Thyroid gland (tissue), 4 donors: ENCODE data around the gene ITGAV. TPM values are rescaled to one million over a fixed set of nuclear protein-coding genes. Genes with fewer than 3 reads are reported as not detected.
A peak's percentile ranks its signal among the peaks of the same experiment; 100 is the strongest.
"Not testable (repeated sequence)": the region's sequence is repeated elsewhere in the genome, so short reads cannot be mapped to it uniquely, and the experiment has no call there.

ENCODE experiments used
- DNase-seq, 2 donors: peaks; one replicate each; pipeline ENCODE4 v3.0.0-alpha.2; 2019
- H3K27ac ChIP-seq, 3 donors: fragments of 200-600 bp; sonication (generic); 1 replicate in 2 of 3; 2 replicates in 1 of 3; pipeline ENCODE4 v1.5.1; 2016 to 2019; ENCODE audit warnings: mild to moderate bottlenecking in 1 of 3, moderate library complexity in 1 of 3
- H3K27me3 ChIP-seq: fragments of 200-600 bp; sonication (generic); one replicate; pipeline ENCODE4 v1.5.1; 2019
- H3K36me3 ChIP-seq, 2 donors: fragments of 200-600 bp; sonication (generic); one replicate each; pipeline ENCODE4 v1.5.1; 2016 to 2019
- H3K4me1 ChIP-seq, 2 donors: fragments of 200-600 bp; sonication (generic); one replicate each; pipeline ENCODE4 v1.5.1; 2017 to 2019
- H3K4me3 ChIP-seq, 3 donors: fragments of 200-600 bp; sonication (generic); replicated peaks in 1 of 3; 1 replicate in 2 of 3; 2 replicates in 1 of 3; pipeline ENCODE4 v1.5.1; 2016; ENCODE audit warnings: mild to moderate bottlenecking in 1 of 3
- H3K9me3 ChIP-seq: fragments of 200-600 bp; sonication (generic); one replicate; pipeline ENCODE4 v1.5.1; 2017
- POLR2A ChIP-seq, 2 donors: fragments of 450-650 bp; IDR thresholded peaks; one replicate each; pipeline ENCODE4 v1.6.1; 2017; ENCODE audit warnings: antibody characterized with exemption in 2 of 2, mild to moderate bottlenecking in 2 of 2, moderate library complexity in 1 of 2
- WGBS, 2 donors: methylation state at CpG; one replicate each; pipeline ENCODE4 v1.1.5; 2017; 5-methylcytosine and 5-hydroxymethylcytosine counted together
- intact Hi-C: fragments of 100-400 bp; cut with DNase I; formaldehyde crosslinking; loops from one replicate; pipeline ENCODE4 v1.15.1; 2023
- total RNA-seq, 4 donors: library from RNA; depleted of rRNA; stranded (reverse); fragments of >200 nt; gene quantifications; one replicate each; pipeline ENCODE4 v1.2.3, GENCODE V29; 2016
- TF ChIP-seq, protein P1 (sequence below), 6 experiments: fragments of 200-600 bp in 3 of 6; fragments of 450-650 bp in 3 of 6; sonication (generic) in 3 of 6; IDR thresholded peaks; one replicate each; pipeline ENCODE4 v1.5.1; 2016 to 2019; ENCODE audit warnings: antibody characterized with exemption in 6 of 6, mild to moderate bottlenecking in 2 of 6, inconsistent platforms in 1 of 6, moderate library complexity in 1 of 6

Gene ITGAV
- total RNA-seq, 4 donors from 2014 or later: 136 to 186 (median 143) TPM

- H3K4me3 ChIP-seq: no peak overlapping the region
- H3K36me3 ChIP-seq: no peaks in the 10 kb centered on the region
- TF ChIP-seq, protein P1, sequence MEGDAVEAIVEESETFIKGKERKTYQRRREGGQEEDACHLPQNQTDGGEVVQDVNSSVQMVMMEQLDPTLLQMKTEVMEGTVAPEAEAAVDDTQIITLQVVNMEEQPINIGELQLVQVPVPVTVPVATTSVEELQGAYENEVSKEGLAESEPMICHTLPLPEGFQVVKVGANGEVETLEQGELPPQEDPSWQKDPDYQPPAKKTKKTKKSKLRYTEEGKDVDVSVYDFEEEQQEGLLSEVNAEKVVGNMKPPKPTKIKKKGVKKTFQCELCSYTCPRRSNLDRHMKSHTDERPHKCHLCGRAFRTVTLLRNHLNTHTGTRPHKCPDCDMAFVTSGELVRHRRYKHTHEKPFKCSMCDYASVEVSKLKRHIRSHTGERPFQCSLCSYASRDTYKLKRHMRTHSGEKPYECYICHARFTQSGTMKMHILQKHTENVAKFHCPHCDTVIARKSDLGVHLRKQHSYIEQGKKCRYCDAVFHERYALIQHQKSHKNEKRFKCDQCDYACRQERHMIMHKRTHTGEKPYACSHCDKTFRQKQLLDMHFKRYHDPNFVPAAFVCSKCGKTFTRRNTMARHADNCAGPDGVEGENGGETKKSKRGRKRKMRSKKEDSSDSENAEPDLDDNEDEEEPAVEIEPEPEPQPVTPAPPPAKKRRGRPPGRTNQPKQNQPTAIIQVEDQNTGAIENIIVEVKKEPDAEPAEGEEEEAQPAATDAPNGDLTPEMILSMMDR (IDR thresholded peaks at IDR 0.05): no peak
- TF ChIP-seq POLR2A (IDR thresholded peaks at IDR 0.05): no peak
- no peak for DNase-seq
- H3K4me1 ChIP-seq: peaks cover 4% of the 10 kb centered on the region in 2 donors
- no peaks in the 10 kb centered on the region for H3K27me3 ChIP-seq
- WGBS, 2 donors: 72 to 76% methylated on average over 6 of the region's 6 CpGs
- intact Hi-C loops: no loop called here
- no peaks in the 10 kb centered on the region for H3K9me3 ChIP-seq
- H3K27ac ChIP-seq: no peak overlapping the region
Measured at GRCh38 chr2:186561467-186562208, 28.2 kb upstream of the ITGAV start.

GRCh38 chr2:186562209-186562578, 27.7 kb upstream of the ITGAV start:
- no peaks in the 10 kb centered on the region for H3K27me3 ChIP-seq
- 94 to 99% methylated on average over 1 of the region's 1 CpG for WGBS, 2 donors
- H3K9me3 ChIP-seq: no peaks in the 10 kb centered on the region
- H3K4me1 ChIP-seq: peaks cover 4% of the 10 kb centered on the region in 2 donors
- no peak for TF ChIP-seq POLR2A (IDR thresholded peaks at IDR 0.05)
- TF ChIP-seq, protein P1 (IDR thresholded peaks at IDR 0.05): no peak
- DNase-seq: no peak
- H3K4me3 ChIP-seq: no peak overlapping the region
- no peak overlapping the region for H3K27ac ChIP-seq
- H3K36me3 ChIP-seq: no peaks in the 10 kb centered on the region
- intact Hi-C loops: no loop called here

DNA sequence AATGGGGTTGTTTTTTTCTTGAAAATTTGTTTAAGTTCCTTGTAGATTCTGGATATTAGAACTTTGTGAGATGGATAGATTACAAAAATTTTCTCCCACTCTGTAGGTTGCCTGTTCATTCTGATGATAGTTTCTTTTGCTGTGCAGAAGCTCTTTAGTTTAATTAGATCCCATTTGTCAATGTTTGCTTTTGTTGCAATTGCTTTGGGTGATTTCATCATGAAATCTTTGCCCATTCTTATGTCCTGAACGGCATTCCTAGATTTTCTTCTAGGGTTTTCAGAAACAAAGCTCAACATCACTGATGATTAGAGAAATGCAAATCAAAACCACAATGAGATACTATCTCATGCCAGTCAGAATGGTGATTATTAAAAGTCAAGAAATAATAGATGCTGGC, 21.3 kb upstream of the ITGAV start:
- H3K27ac ChIP-seq, H3K9me3 ChIP-seq, H3K36me3 ChIP-seq, intact Hi-C loops, H3K27me3 ChIP-seq, H3K4me3 ChIP-seq, DNase-seq: not testable (repeated sequence)
- H3K4me1 ChIP-seq: peaks cover 8 to 25% of the 10 kb centered on the region in 2 donors
- 95 to 96% methylated on average over 1 of the region's 1 CpG for whole genome bisulfite sequencing, 2 donors

- Histone ChIP-seq H3K27ac (peak overlapping the region in 1 of 3 donors; percentile 77), H3K4me1 (peaks cover 8 to 28% of the 10 kb centered on the region in 2 donors)
- intact Hi-C loops, H3K36me3 ChIP-seq, H3K27me3 ChIP-seq, H3K4me3 ChIP-seq, DNase-seq, H3K9me3 ChIP-seq: not testable (repeated sequence)
- WGBS, 2 donors: 64 to 95% methylated on average over 1 of the region's 1 CpG
Measured at GRCh38 chr2:186569127-186569526, 20.7 kb upstream of the ITGAV start.

DNA sequence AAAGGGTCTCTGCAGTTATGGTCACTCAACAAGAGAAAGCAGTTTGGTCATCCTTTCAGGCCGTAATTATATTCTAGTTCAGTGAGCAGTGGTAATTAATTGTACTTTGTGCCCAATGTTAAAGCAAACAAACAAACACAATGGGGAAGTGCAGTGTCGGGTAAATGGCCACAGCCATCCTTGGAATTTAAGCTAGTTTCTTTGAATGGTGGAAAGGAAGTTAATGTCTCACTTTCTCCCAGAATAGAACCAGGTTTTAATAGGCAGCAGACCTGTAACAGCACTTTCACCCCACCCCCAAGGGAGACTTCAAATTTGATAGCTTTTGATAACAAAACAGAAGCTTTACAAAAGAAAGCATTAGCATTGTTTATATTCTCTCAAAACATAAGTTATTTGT, 20.0 kb upstream of the ITGAV start:
- Histone ChIP-seq H3K27me3 (no peaks in the 10 kb centered on the region), H3K4me1 (peaks cover 8 to 35% of the 10 kb centered on the region in 2 donors), H3K9me3 (no peaks in the 10 kb centered on the region), H3K36me3 (no peaks in the 10 kb centered on the region), H3K4me3 (no peak overlapping the region), H3K27ac (peak overlapping the region; percentile 54 to 77 (median 71))
- 40 to 43% methylated on average over 2 of the region's 2 CpGs for WGBS, 2 donors
- intact Hi-C loops: no loop called here
- no peak for TF ChIP-seq POLR2A (IDR thresholded peaks at IDR 0.05)
- TF ChIP-seq, protein P1 (IDR thresholded peaks at IDR 0.05): no peak
- DNase-seq: peak in 1 of 2 donors; percentile 28

GRCh38 chr2:186570604-186571003, 19.3 kb upstream of the ITGAV start:
- no peaks in the 10 kb centered on the region for H3K27me3 ChIP-seq
- intact Hi-C loops: no loop called here
- DNase-seq: peak; percentile 40 to 63
- no peaks in the 10 kb centered on the region for H3K9me3 ChIP-seq
- H3K36me3 ChIP-seq: no peaks in the 10 kb centered on the region
- H3K4me3 ChIP-seq: no peak overlapping the region
- TF ChIP-seq, protein P1 (IDR thresholded peaks at IDR 0.05): no peak
- no peak for TF ChIP-seq POLR2A (IDR thresholded peaks at IDR 0.05)
- H3K4me1 ChIP-seq: peaks cover 15 to 41% of the 10 kb centered on the region in 2 donors
- H3K27ac ChIP-seq: peak overlapping the region; percentile 54 to 77 (median 71)
- WGBS, 2 donors: 52 to 57% methylated on average over 5 of the region's 5 CpGs
